ENCODE measurements around the gene SCYGR4.

DNA sequence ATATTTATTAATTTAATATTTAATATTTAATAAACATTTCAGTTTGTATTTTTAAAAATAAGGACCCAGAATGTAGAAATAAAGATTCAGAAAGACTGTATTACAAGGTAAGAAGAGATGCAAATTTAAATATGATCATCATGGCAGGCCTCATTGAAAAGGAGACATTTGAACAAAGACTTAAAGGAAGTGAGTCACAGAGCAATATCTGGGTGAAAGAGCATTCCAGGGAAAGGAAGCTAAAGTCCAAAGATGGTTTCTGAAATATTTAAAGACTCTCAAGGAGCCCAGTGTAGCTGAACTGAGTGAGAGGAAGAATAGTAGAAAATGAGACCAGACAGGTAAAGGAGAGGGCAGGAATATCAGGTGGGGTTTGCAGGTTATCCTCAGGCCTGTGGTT lies 5.9 kb downstream of the SCYGR4 start:
- TF ChIP-seq CTCF (IDR thresholded peaks at IDR 0.05 in 4 of 5, conservative IDR thresholded peaks at IDR 0.05 in 1 of 5) (no peak), POLR2A (IDR thresholded peaks at IDR 0.05) (no peak)
